Liver (tissue), 9 donors: ENCODE measurements around the gene NOS2. TPM values are rescaled to one million over a fixed set of nuclear protein-coding genes. Genes with fewer than 3 reads are reported as not detected.
"Not testable (repeated sequence)": the region's sequence is repeated elsewhere in the genome, so short reads cannot be mapped to it uniquely, and the experiment has no call there.

Source experiments
- DNase-seq: peaks from one replicate; pipeline ENCODE4 v3.0.0-alpha.2; 2017; ENCODE audit warnings: low spot score
- H3K27ac ChIP-seq, 2 donors: one replicate each; pipeline ENCODE4 v1.7.0; 2013; ENCODE audit warnings: inconsistent platforms in 2 of 2, low read length in 2 of 2, control low read depth in 1 of 2, low read depth in 1 of 2, mild to moderate bottlenecking in 1 of 2
- H3K27me3 ChIP-seq, 4 donors: one replicate each; pipeline versions ENCODE4 v1.6.1 to v1.7.0; 2013; ENCODE audit warnings: low read length in 3 of 4, inconsistent platforms in 1 of 4, mild to moderate bottlenecking in 1 of 4, moderate library complexity in 1 of 4; ENCODE audit not compliant: control insufficient read depth in 4 of 4, insufficient read depth in 4 of 4
- H3K36me3 ChIP-seq, 4 donors: one replicate each; pipeline versions ENCODE4 v1.6.1 to v1.7.0; 2013; ENCODE audit warnings: low read length in 3 of 4, mild to moderate bottlenecking in 3 of 4, low read depth in 1 of 4, moderate library complexity in 1 of 4; ENCODE audit not compliant: control insufficient read depth in 4 of 4, insufficient read depth in 3 of 4
- H3K4me1 ChIP-seq, 4 donors: one replicate each; pipeline versions ENCODE4 v1.6.1 to v1.7.0; 2013; ENCODE audit warnings: low read length in 3 of 4, mild to moderate bottlenecking in 3 of 4, moderate library complexity in 1 of 4; ENCODE audit not compliant: control insufficient read depth in 4 of 4, insufficient read depth in 4 of 4
- H3K4me3 ChIP-seq, 3 donors: one replicate each; pipeline versions ENCODE4 v1.6.1 to v1.7.0; 2013; ENCODE audit warnings: low read length in 3 of 3, control low read depth in 1 of 3, low read depth in 1 of 3, mild to moderate bottlenecking in 1 of 3
- H3K9ac ChIP-seq, 2 donors: one replicate each; pipeline ENCODE4 v1.7.0; 2013; ENCODE audit warnings: low read length in 2 of 2, mild to moderate bottlenecking in 2 of 2, moderate library complexity in 2 of 2, control low read depth in 1 of 2, low read depth in 1 of 2
- H3K9me3 ChIP-seq, 4 donors: one replicate each; pipeline versions ENCODE4 v1.6.1 to v1.7.0; 2013; ENCODE audit warnings: low read length in 3 of 4; ENCODE audit not compliant: control insufficient read depth in 4 of 4
- ATF3 ChIP-seq: IDR thresholded peaks from 2 replicates; pipeline ENCODE4 v1.6.1; 2016; ENCODE audit warnings: antibody characterized with exemption
- CTCF ChIP-seq: fragments of 150-350 bp; IDR thresholded peaks from 2 replicates; pipeline ENCODE4 v1.5.1; 2017; ENCODE audit warnings: improper control_type of control experiment, low read depth, low read length; ENCODE audit not compliant: missing input control
- FOXA1 ChIP-seq: IDR thresholded peaks from 2 replicates; pipeline ENCODE4 v1.6.1; 2016; ENCODE audit warnings: antibody characterized with exemption
- GABPA ChIP-seq, 2 donors: IDR thresholded peaks in 1 of 2; conservative IDR thresholded peaks in 1 of 2; 2 replicates each; pipeline ENCODE4 v1.6.1; 2016; ENCODE audit warnings: antibody characterized with exemption in 2 of 2, mild to moderate bottlenecking in 1 of 2, moderate library complexity in 1 of 2
- HNF4G ChIP-seq: IDR thresholded peaks from 2 replicates; pipeline ENCODE4 v1.6.1; 2016; ENCODE audit warnings: antibody characterized with exemption
- JUND ChIP-seq, 2 donors: IDR thresholded peaks; 2 replicates each; pipeline ENCODE4 v1.6.1; 2016; ENCODE audit warnings: antibody characterized with exemption in 2 of 2
- NR2F2 ChIP-seq: IDR thresholded peaks from 2 replicates; pipeline ENCODE4 v1.6.1; 2016; ENCODE audit warnings: antibody characterized with exemption
- RAD21 ChIP-seq, 2 donors: IDR thresholded peaks; 2 replicates each; pipeline ENCODE4 v1.6.1; 2016; ENCODE audit warnings: antibody characterized with exemption in 2 of 2, mild to moderate bottlenecking in 2 of 2
- RXRA ChIP-seq, 2 donors: IDR thresholded peaks; 2 replicates each; pipeline ENCODE4 v1.6.1; 2017 to 2018; ENCODE audit warnings: antibody characterized with exemption in 2 of 2, mild to moderate bottlenecking in 1 of 2
- WGBS: extraction: QIAGEN DNeasy Blood & Tissue Kit; methylation state at CpG from one replicate; pipeline ENCODE4 v1.1.7; 2013; 5-methylcytosine and 5-hydroxymethylcytosine counted together
- polyA plus RNA-seq, 2 donors: library from polyadenylated mRNA; stranded (reverse) in 1 of 2; unstranded in 1 of 2; fragments of 200-250 nt in 1 of 2; fragments of >200 nt in 1 of 2; fragmentation: Nextera tagmentation in 1 of 2; extraction: Ambion mirVana in 1 of 2; gene quantifications; one replicate each; pipeline versions ENCODE4 v1.2.1 to v1.2.3, GENCODE V29; 2013 to 2015
- total RNA-seq, 2 donors: library from RNA; depleted of rRNA; stranded (reverse); fragments of >200 nt; gene quantifications; one replicate each; pipeline ENCODE4 v1.2.3, GENCODE V29; 2014
- donor health status: healthy.
- donor health status: healthy.
- donor health status: healthy.
- donor health status: healthy.
- donor health status: healthy.

NOS2 gene
- total and polyA plus RNA-seq, 4 donors: under 0.01 to 0.01 TPM; not detected in 2

- TF ChIP-seq JUND (IDR thresholded peaks at IDR 0.05): no peak
Observed at GRCh38 chr17:27755706-27756466, 44.4 kb downstream of the NOS2 start (continued).

- H3K4me1 ChIP-seq: no peaks in the 10 kb centered on the region
- H3K36me3 ChIP-seq: no peaks in the 10 kb centered on the region
- H3K9ac ChIP-seq: no peak overlapping the region
- 90% methylated on average over 8 of the region's 8 CpGs for WGBS
- H3K27ac ChIP-seq: no peak overlapping the region
- H3K27me3 ChIP-seq: no peaks in the 10 kb centered on the region
- no peak for TF ChIP-seq JUND (IDR thresholded peaks at IDR 0.05)
- no peak for TF ChIP-seq RXRA (IDR thresholded peaks at IDR 0.05)
- TF ChIP-seq GABPA (IDR thresholded peaks at IDR 0.05 in 1 of 2, conservative IDR thresholded peaks at IDR 0.05 in 1 of 2): no peak
- TF ChIP-seq HNF4G: no peak
- no peak for TF ChIP-seq FOXA1
- H3K9me3 ChIP-seq: no peaks in the 10 kb centered on the region
- H3K4me3 ChIP-seq: no peak overlapping the region
- no peak for DNase-seq
Observed at GRCh38 chr17:27754549-27754948, 45.8 kb downstream of the NOS2 start.

GRCh38 chr17:27753726-27754125 lies 46.6 kb downstream of the NOS2 start:
- not testable (repeated sequence) for H3K4me1 ChIP-seq, DNase-seq, H3K9me3 ChIP-seq, H3K36me3 ChIP-seq, H3K27me3 ChIP-seq, H3K27ac ChIP-seq, H3K9ac ChIP-seq, H3K4me3 ChIP-seq
- 86% methylated on average over 13 of the region's 13 CpGs for WGBS

- H3K9ac ChIP-seq, H3K27me3 ChIP-seq, DNase-seq, H3K9me3 ChIP-seq, H3K27ac ChIP-seq, H3K4me1 ChIP-seq, H3K36me3 ChIP-seq, H3K4me3 ChIP-seq: not testable (repeated sequence)
- 84% methylated on average over 9 of the region's 19 CpGs for WGBS
Observed at GRCh38 chr17:27752831-27753619, 47.3 kb downstream of the NOS2 start.

- Histone ChIP-seq H3K27me3 (no peaks in the 10 kb centered on the region), H3K36me3 (no peaks in the 10 kb centered on the region), H3K9ac (no peak overlapping the region), H3K4me3 (no peak overlapping the region), H3K4me1 (no peaks in the 10 kb centered on the region), H3K9me3 (no peaks in the 10 kb centered on the region), H3K27ac (no peak overlapping the region)
- no peak for TF ChIP-seq NR2F2
- TF ChIP-seq FOXA1: no peak
- no peak for TF ChIP-seq ATF3
- no peak for TF ChIP-seq JUND (IDR thresholded peaks at IDR 0.05)
- no peak for TF ChIP-seq RAD21 (IDR thresholded peaks at IDR 0.05)
- TF ChIP-seq CTCF: no peak
- no peak for TF ChIP-seq HNF4G
- WGBS: 92% methylated on average over 19 of the region's 19 CpGs
- no peak for DNase-seq
Observed at GRCh38 chr17:27751622-27752490, 48.5 kb downstream of the NOS2 start.
